B cell (primary cell): ENCODE data around the gene POC1B.

ENCODE experiments used
- CTCF ChIP-seq: fragments of 200-600 bp; IDR thresholded peaks from one replicate; pipeline ENCODE4 v1.8.0; 2022; ENCODE audit warnings: antibody characterized with exemption, mild to moderate bottlenecking
- EZH2 ChIP-seq: IDR thresholded peaks from 2 replicates; pipeline ENCODE4 v1.6.1; 2012; ENCODE audit warnings: borderline replicate concordance, low read depth, mild to moderate bottlenecking, moderate library complexity, low read length; ENCODE audit not compliant: insufficient read depth, poor library complexity, severe bottlenecking

GRCh38 chr12:89472508-89472907, 53.3 kb downstream of the POC1B start:
- no peak for TF ChIP-seq CTCF
- TF ChIP-seq EZH2 = no peak
